Thyroid gland (tissue), 4 donors: ENCODE data around the gene CXCL10.

Source experiments
- POLR2A ChIP-seq, 2 donors: fragments of 450-650 bp; IDR thresholded peaks; one replicate each; pipeline ENCODE4 v1.6.1; 2017; ENCODE audit warnings: antibody characterized with exemption in 2 of 2, mild to moderate bottlenecking in 2 of 2, moderate library complexity in 1 of 2
- TF ChIP-seq, protein P1 (sequence below), 6 experiments: fragments of 200-600 bp in 3 of 6; fragments of 450-650 bp in 3 of 6; sonication (generic) in 3 of 6; IDR thresholded peaks; one replicate each; pipeline ENCODE4 v1.5.1; 2016 to 2019; ENCODE audit warnings: antibody characterized with exemption in 6 of 6, mild to moderate bottlenecking in 2 of 6, inconsistent platforms in 1 of 6, moderate library complexity in 1 of 6

DNA sequence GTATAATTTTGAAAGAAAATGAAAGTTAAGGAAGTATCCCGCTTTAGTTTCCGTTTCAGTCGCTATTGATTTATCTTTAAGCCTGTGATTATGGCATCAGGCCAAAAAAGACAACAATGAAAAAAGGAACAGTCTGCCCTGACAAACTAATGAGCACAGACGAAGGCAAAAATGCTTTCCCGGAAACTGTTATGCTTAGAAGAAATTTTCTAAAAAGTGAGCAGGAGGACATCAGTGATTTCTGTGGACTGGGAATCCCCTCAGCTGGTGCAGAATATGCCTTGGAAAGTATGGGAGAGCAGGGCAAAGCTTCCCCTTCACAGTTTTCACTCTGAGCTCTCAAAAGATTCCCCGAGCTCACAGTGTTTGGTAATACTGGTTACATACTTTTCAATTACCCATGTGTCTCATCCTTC is 5.1 kb upstream of the CXCL10 start:
- TF ChIP-seq, protein P1, sequence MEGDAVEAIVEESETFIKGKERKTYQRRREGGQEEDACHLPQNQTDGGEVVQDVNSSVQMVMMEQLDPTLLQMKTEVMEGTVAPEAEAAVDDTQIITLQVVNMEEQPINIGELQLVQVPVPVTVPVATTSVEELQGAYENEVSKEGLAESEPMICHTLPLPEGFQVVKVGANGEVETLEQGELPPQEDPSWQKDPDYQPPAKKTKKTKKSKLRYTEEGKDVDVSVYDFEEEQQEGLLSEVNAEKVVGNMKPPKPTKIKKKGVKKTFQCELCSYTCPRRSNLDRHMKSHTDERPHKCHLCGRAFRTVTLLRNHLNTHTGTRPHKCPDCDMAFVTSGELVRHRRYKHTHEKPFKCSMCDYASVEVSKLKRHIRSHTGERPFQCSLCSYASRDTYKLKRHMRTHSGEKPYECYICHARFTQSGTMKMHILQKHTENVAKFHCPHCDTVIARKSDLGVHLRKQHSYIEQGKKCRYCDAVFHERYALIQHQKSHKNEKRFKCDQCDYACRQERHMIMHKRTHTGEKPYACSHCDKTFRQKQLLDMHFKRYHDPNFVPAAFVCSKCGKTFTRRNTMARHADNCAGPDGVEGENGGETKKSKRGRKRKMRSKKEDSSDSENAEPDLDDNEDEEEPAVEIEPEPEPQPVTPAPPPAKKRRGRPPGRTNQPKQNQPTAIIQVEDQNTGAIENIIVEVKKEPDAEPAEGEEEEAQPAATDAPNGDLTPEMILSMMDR (IDR thresholded peaks at IDR 0.05): no peak
- TF ChIP-seq POLR2A (IDR thresholded peaks at IDR 0.05): no peak
